OCI-LY1 (cell line): ENCODE results near the gene DGKB.

Experiments used
- H2AFZ ChIP-seq: fragments of 200-600 bp; sonication (generic), shearing (Covaris generic); 2 replicates; pipeline ENCODE4 v1.6.0; 2014; ENCODE audit warnings: antibody characterized with exemption, mild to moderate bottlenecking, low read length
- H3F3A ChIP-seq: fragments of 200-600 bp; sonication (generic), shearing (Covaris generic); 2 replicates; pipeline ENCODE4 v1.6.0; 2014; ENCODE audit warnings: mild to moderate bottlenecking, antibody characterized with exemption, low read length, moderate library complexity; ENCODE audit not compliant: insufficient read depth
- H3K27ac ChIP-seq: fragments of 200-600 bp; sonication (generic); 2 replicates; pipeline ENCODE4 v1.5.1; 2014; ENCODE audit warnings: low read length, mixed run types, mild to moderate bottlenecking, low read depth; ENCODE audit not compliant: poor library complexity, severe bottlenecking
- H3K27me3 ChIP-seq: fragments of 200-600 bp; sonication (generic); 2 replicates; pipeline ENCODE4 v1.6.0; 2014; ENCODE audit warnings: antibody characterized with exemption, mild to moderate bottlenecking, low read length, moderate library complexity; ENCODE audit not compliant: insufficient read depth
- H3K36me3 ChIP-seq: fragments of 200-600 bp; sonication (generic); 2 replicates; pipeline ENCODE4 v1.6.1; 2014; ENCODE audit warnings: mild to moderate bottlenecking, antibody characterized with exemption, low read length, moderate library complexity, mixed read lengths; ENCODE audit not compliant: insufficient read depth
- H3K4me1 ChIP-seq: fragments of 200-600 bp; sonication (generic); 2 replicates; pipeline ENCODE4 v1.5.1; 2014; ENCODE audit warnings: mild to moderate bottlenecking, low read length, moderate library complexity; ENCODE audit not compliant: insufficient read depth, severe bottlenecking
- H3K4me2 ChIP-seq: fragments of 200-600 bp; sonication (generic), shearing (Covaris generic); 2 replicates; pipeline ENCODE4 v1.6.1; 2014; ENCODE audit warnings: low read length
- H3K4me3 ChIP-seq: fragments of 200-600 bp; sonication (generic); 2 replicates; pipeline ENCODE4 v1.5.1; 2014; ENCODE audit warnings: low read length, low read depth, mild to moderate bottlenecking, mixed read lengths; ENCODE audit not compliant: poor library complexity, severe bottlenecking
- H3K79me2 ChIP-seq: fragments of 200-600 bp; shearing (Covaris generic); 2 replicates; pipeline ENCODE4 v1.6.1; 2016; ENCODE audit warnings: mixed run types, low read length, mixed read lengths; ENCODE audit not compliant: insufficient read depth
- H3K9ac ChIP-seq: fragments of 200-600 bp; sonication (generic), shearing (Covaris generic); 2 replicates; pipeline ENCODE4 v1.6.1; 2014; ENCODE audit warnings: mild to moderate bottlenecking, low read length, mixed read lengths
- H3K9me2 ChIP-seq: fragments of 200-600 bp; sonication (generic), shearing (Covaris generic); 2 replicates; pipeline ENCODE4 v1.6.1; 2014; ENCODE audit warnings: low read depth, mild to moderate bottlenecking, low read length, mixed read lengths
- H3K9me3 ChIP-seq: fragments of 200-600 bp; shearing (Covaris generic); 2 replicates; pipeline ENCODE4 v1.6.1; 2014; ENCODE audit warnings: low read length, mixed read lengths
- H4K20me1 ChIP-seq: fragments of 200-600 bp; sonication (generic), shearing (Covaris generic); 2 replicates; pipeline ENCODE4 v1.6.0; 2016; ENCODE audit warnings: mild to moderate bottlenecking, low read length; ENCODE audit not compliant: insufficient read depth
- CTCF ChIP-seq: fragments of 200-600 bp; sonication (generic), shearing (Covaris generic); IDR thresholded peaks from 2 replicates; pipeline ENCODE4 v1.5.1; 2017; ENCODE audit warnings: mild to moderate bottlenecking, antibody characterized with exemption, low read length, moderate library complexity, mixed read lengths
- EZH2 ChIP-seq: fragments of 200-600 bp; sonication (generic), shearing (Covaris generic); IDR thresholded peaks from 2 replicates; pipeline ENCODE4 v1.8.0; 2017; ENCODE audit warnings: borderline replicate concordance, mixed run types, mild to moderate bottlenecking, antibody characterized with exemption, low read length, moderate library complexity, mixed read lengths

DGKB gene

GRCh38 chr7:14891289-14891688 is 11.3 kb downstream of the DGKB start:
- Histone ChIP-seq H3F3A (no peaks in the 10 kb centered on the region), H4K20me1 (no peaks in the 10 kb centered on the region), H3K4me2 (no peak overlapping the region), H3K9me2 (no peaks in the 10 kb centered on the region), H3K9ac (no peak overlapping the region), H2AFZ (no peak overlapping the region), H3K4me3 (no peak overlapping the region), H3K9me3 (no peaks in the 10 kb centered on the region), H3K27me3 (no peaks in the 10 kb centered on the region), H3K36me3 (no peaks in the 10 kb centered on the region), H3K27ac (no peak overlapping the region), H3K79me2 (no peaks in the 10 kb centered on the region), H3K4me1 (no peaks in the 10 kb centered on the region)
- TF ChIP-seq EZH2 (no peak), CTCF (no peak)

- no peaks in the 10 kb centered on the region for H3K4me1 ChIP-seq
- H3K9me3 ChIP-seq = no peaks in the 10 kb centered on the region
- TF ChIP-seq EZH2 (no peak), CTCF (no peak)
- no peaks in the 10 kb centered on the region for H4K20me1 ChIP-seq
- H2AFZ ChIP-seq = no peak overlapping the region
- no peaks in the 10 kb centered on the region for H3K9me2 ChIP-seq
- H3K9ac ChIP-seq = no peak overlapping the region
- H3K4me3 ChIP-seq = no peak overlapping the region
- H3K4me2 ChIP-seq = no peak overlapping the region
- no peaks in the 10 kb centered on the region for H3K79me2 ChIP-seq
- no peaks in the 10 kb centered on the region for H3K27me3 ChIP-seq
- H3K36me3 ChIP-seq = no peaks in the 10 kb centered on the region
- no peaks in the 10 kb centered on the region for H3F3A ChIP-seq
- H3K27ac ChIP-seq = no peak overlapping the region
Measured at GRCh38 chr7:14888962-14889361, 13.6 kb downstream of the DGKB start.

- H3K4me1 ChIP-seq = no peaks in the 10 kb centered on the region
- no peaks in the 10 kb centered on the region for H3K79me2 ChIP-seq
- no peak overlapping the region for H3K4me3 ChIP-seq
- H4K20me1 ChIP-seq = no peaks in the 10 kb centered on the region
- no peaks in the 10 kb centered on the region for H3K27me3 ChIP-seq
- TF ChIP-seq EZH2 = no peak
- TF ChIP-seq CTCF = no peak
- no peak overlapping the region for H3K9ac ChIP-seq
- no peaks in the 10 kb centered on the region for H3K36me3 ChIP-seq
- no peak overlapping the region for H3K4me2 ChIP-seq
- no peak overlapping the region for H3K27ac ChIP-seq
- no peaks in the 10 kb centered on the region for H3K9me3 ChIP-seq
- no peaks in the 10 kb centered on the region for H3F3A ChIP-seq
- no peak overlapping the region for H2AFZ ChIP-seq
- 0 out of 2 replicates have a peak, but pooled peaks cover 2% of the 10 kb centered on the region for H3K9me2 ChIP-seq
Measured at GRCh38 chr7:14886533-14886932, 16.0 kb downstream of the DGKB start.
